IMR-90 (cell line): ENCODE results near the gene KRT1. TPM values are rescaled to one million over a fixed set of nuclear protein-coding genes. Genes with fewer than 3 reads are reported as not detected.

Experiments used
- ATAC-seq: fragments of 200-7000 bp; cut with Tn5 transposase; 2 replicates; pipeline ENCODE4 v1.9.1; 2020; ENCODE audit warnings: low read depth, mild to moderate bottlenecking, moderate library complexity
- BruUV-seq: library from RNA; stranded (reverse); fragments of 400-500 nt; replicated peaks from 2 replicates; lab custom pipeline; 2021; lab: Mats Ljungman, UMichigan
- CTCF ChIA-PET: fragments of 300-600 bp; formaldehyde crosslinking; extraction: SDS; loops from one replicate; lab custom pipeline; 2021; ENCODE audit warnings: antibody characterized with exemption; lab: Yijun Ruan, JAX
- POLR2A ChIA-PET: fragments of 300-600 bp; sonication (Branson Sonifier 250); formaldehyde crosslinking; loops from one replicate; lab custom pipeline; 2022; ENCODE audit warnings: antibody characterized with exemption; ENCODE audit not compliant: unreplicated experiment; lab: Charles Lee
- DNase-seq: peaks from one replicate; pipeline ENCODE4 v3.0.0; 2013
- H2AFZ ChIP-seq: replicated peaks from 2 replicates; pipeline ENCODE3; 2013; ENCODE audit warnings: low read length, mild to moderate bottlenecking; ENCODE audit not compliant: poor library complexity
- H2AK5ac ChIP-seq: 2 replicates; pipeline ENCODE4 v1.6.1; 2013; ENCODE audit warnings: low read depth, low read length, inconsistent platforms
- H2AK9ac ChIP-seq: replicated peaks from 2 replicates; pipeline ENCODE3; 2013; ENCODE audit warnings: mild to moderate bottlenecking, low read depth, low read length, moderate library complexity; ENCODE audit not compliant: poor library complexity
- H2BK120ac ChIP-seq: 2 replicates; pipeline ENCODE4 v1.6.1; 2013; ENCODE audit warnings: low read depth, low read length, inconsistent platforms
- H2BK15ac ChIP-seq: 3 replicates; pipeline ENCODE4 v1.6.1; 2013; ENCODE audit warnings: low read depth, low read length, inconsistent platforms
- H2BK20ac ChIP-seq: 2 replicates; pipeline ENCODE4 v1.6.1; 2013; ENCODE audit warnings: low read depth, mild to moderate bottlenecking, inconsistent platforms, low read length, moderate library complexity
- H2BK5ac ChIP-seq: 2 replicates; pipeline ENCODE4 v1.6.1; 2013; ENCODE audit warnings: mild to moderate bottlenecking, low read depth, low read length, inconsistent platforms; ENCODE audit not compliant: poor library complexity, severe bottlenecking
- H3K14ac ChIP-seq: replicated peaks from 2 replicates; pipeline ENCODE4 v1.6.1; 2013; ENCODE audit warnings: low read depth, low read length, inconsistent platforms
- H3K18ac ChIP-seq: 2 replicates; pipeline ENCODE4 v1.6.1; 2013; ENCODE audit warnings: low read depth, low read length, control low read depth
- H3K23ac ChIP-seq: 2 replicates; pipeline ENCODE4 v1.6.1; 2013; ENCODE audit warnings: low read depth, low read length, inconsistent platforms
- H3K27ac ChIP-seq: 2 replicates; pipeline ENCODE4 v1.5.1; 2013; ENCODE audit warnings: mild to moderate bottlenecking, control low read depth, low read length; ENCODE audit not compliant: insufficient read depth
- H3K27me3 ChIP-seq: 2 replicates; pipeline ENCODE4 v1.6.1; 2013; ENCODE audit warnings: low read length; ENCODE audit not compliant: control insufficient read depth, insufficient read depth
- H3K36me3 ChIP-seq: 2 replicates; pipeline ENCODE4 v1.6.1; 2013; ENCODE audit warnings: low read length, mixed read lengths; ENCODE audit not compliant: control insufficient read depth, insufficient read depth
- H3K4ac ChIP-seq: 2 replicates; pipeline ENCODE4 v1.6.1; 2013; ENCODE audit warnings: low read depth, low read length, inconsistent platforms
- H3K4me1 ChIP-seq: 2 replicates; pipeline ENCODE4 v1.6.1; 2013; ENCODE audit warnings: low read length, mixed read lengths; ENCODE audit not compliant: control insufficient read depth, insufficient read depth
- H3K4me2 ChIP-seq: 2 replicates; pipeline ENCODE4 v1.6.1; 2013; ENCODE audit warnings: low read depth, mild to moderate bottlenecking, control low read depth, low read length, moderate library complexity
- H3K4me3 ChIP-seq: 2 replicates; pipeline ENCODE4 v1.5.1; 2013; ENCODE audit warnings: low read depth, mild to moderate bottlenecking, control low read depth, low read length, moderate library complexity; ENCODE audit not compliant: insufficient read depth
- H3K56ac ChIP-seq: 2 replicates; pipeline ENCODE4 v1.6.1; 2013; ENCODE audit warnings: low read length, inconsistent platforms; ENCODE audit not compliant: insufficient read depth; ENCODE audit errors: extremely low read depth
- H3K79me1 ChIP-seq, 2 experiments: 2 replicates each; pipeline ENCODE4 v1.6.1; 2013; ENCODE audit warnings: low read length in 2 of 2, inconsistent platforms in 1 of 2, low read depth in 1 of 2
- H3K9ac ChIP-seq: 2 replicates; pipeline ENCODE4 v1.6.1; 2013; ENCODE audit warnings: low read depth, low read length, control low read depth
- H3K9me1 ChIP-seq: 2 replicates; pipeline ENCODE4 v1.6.1; 2013; ENCODE audit warnings: low read length, inconsistent platforms; ENCODE audit not compliant: insufficient read depth
- H3K9me3 ChIP-seq: 2 replicates; pipeline ENCODE4 v1.6.1; 2013; ENCODE audit warnings: low read length; ENCODE audit not compliant: control insufficient read depth, insufficient read depth
- H4K20me1 ChIP-seq: 2 replicates; pipeline ENCODE4 v1.6.1; 2013; ENCODE audit warnings: low read length, inconsistent platforms; ENCODE audit not compliant: insufficient read depth
- H4K5ac ChIP-seq: 2 replicates; pipeline ENCODE4 v1.6.1; 2013; ENCODE audit warnings: mild to moderate bottlenecking, low read depth, low read length, control low read depth
- H4K8ac ChIP-seq, 2 experiments: 2 replicates each; pipeline ENCODE4 v1.6.1; 2013; ENCODE audit warnings: low read depth in 2 of 2, low read length in 2 of 2, control low read depth in 1 of 2, inconsistent platforms in 1 of 2
- H4K91ac ChIP-seq: 2 replicates; pipeline ENCODE4 v1.6.1; 2013; ENCODE audit warnings: low read depth, low read length, inconsistent platforms; ENCODE audit not compliant: insufficient read depth
- BHLHE40 ChIP-seq: fragments of 150-350 bp; IDR thresholded peaks from 2 replicates; pipeline ENCODE4 v1.6.1; 2016; ENCODE audit warnings: mild to moderate bottlenecking, low read depth, low read length
- FOS ChIP-seq: fragments of 150-350 bp; IDR thresholded peaks from 2 replicates; pipeline ENCODE4 v1.6.1; 2016; ENCODE audit warnings: low read depth, low read length
- MAZ ChIP-seq: IDR thresholded peaks from 2 replicates; pipeline ENCODE4 v1.6.1; 2012; ENCODE audit warnings: low read depth, mild to moderate bottlenecking, low read length, improper control_type of control experiment, moderate library complexity, borderline replicate concordance
- MXI1 ChIP-seq: IDR thresholded peaks from 2 replicates; pipeline ENCODE4 v1.6.1; 2012; ENCODE audit warnings: low read depth, mild to moderate bottlenecking, low read length, moderate library complexity, borderline replicate concordance
- RAD21 ChIP-seq: IDR thresholded peaks from 2 replicates; pipeline ENCODE4 v1.6.1; 2012; ENCODE audit warnings: low read length, improper control_type of control experiment
- RCOR1 ChIP-seq: IDR thresholded peaks from 2 replicates; pipeline ENCODE4 v1.6.1; 2012; ENCODE audit warnings: mild to moderate bottlenecking, low read length, improper control_type of control experiment; ENCODE audit not compliant: insufficient replicate concordance
- SMC3 ChIP-seq: fragments of 150-350 bp; IDR thresholded peaks from 2 replicates; pipeline ENCODE4 v1.6.1; 2016; ENCODE audit warnings: low read depth, mild to moderate bottlenecking, antibody characterized with exemption, low read length, moderate library complexity
- WGBS, 2 experiments: methylation state at CpG; one replicate each; pipeline versions ENCODE4 v1.1.5 to v1.1.7; 2013; ENCODE audit warnings: missing lambda C conversion rate in 2 of 2; ENCODE audit not compliant: insufficient read length in 1 of 2; ENCODE audit errors: extremely low coverage in 2 of 2; 5-methylcytosine and 5-hydroxymethylcytosine counted together
- dilution Hi-C: fragments of 300-500 bp; cut with HindIII; formaldehyde crosslinking; loops from one replicate; pipeline ENCODE4 v1.14.3; 2018; ENCODE audit warnings: low sequenced_read_pairs; ENCODE audit not compliant: unreplicated experiment
- in situ Hi-C: fragments of 300-500 bp; cut with MboI; formaldehyde crosslinking; loops from 3 replicates; pipeline ENCODE4 v1.14.3; 2019; ENCODE audit warnings: low sequenced_read_pairs, inconsistent platforms, mixed read lengths
- intact Hi-C: fragments of 100-400 bp; cut with micrococcal nuclease; formaldehyde crosslinking; loops from 2 replicates; pipeline ENCODE4 v1.10.0; 2022
- polyA plus RNA-seq, 3 experiments: library from polyadenylated mRNA; depleted of rRNA; stranded (reverse); fragments of >200 nt; gene quantifications; 2 replicates each; pipeline ENCODE4 v1.2.3, GENCODE V29; 2012; ENCODE audit warnings: low replicate concordance in 1 of 3
- total RNA-seq: library from RNA; depleted of rRNA; stranded (reverse); fragments of >200 nt; gene quantifications from 2 replicates; pipeline ENCODE4 v1.2.3, GENCODE V29; 2012
- TF ChIP-seq, protein P1 (sequence below): fragments of 150-350 bp; IDR thresholded peaks from 2 replicates; pipeline ENCODE4 v1.6.1; 2016; ENCODE audit warnings: low read depth, mild to moderate bottlenecking, low read length, moderate library complexity, borderline replicate concordance
- TF ChIP-seq, protein P2 (sequence below): conservative IDR thresholded peaks from 2 replicates; pipeline ENCODE4 v1.5.1; 2012; ENCODE audit warnings: mild to moderate bottlenecking, low read depth, low read length, improper control_type of control experiment
- TF ChIP-seq, protein P3 (sequence below): fragments of 150-350 bp; IDR thresholded peaks from 2 replicates; pipeline ENCODE4 v1.6.1; 2017; ENCODE audit warnings: mild to moderate bottlenecking, antibody characterized with exemption, low read length, low read depth

Gene KRT1
- total and polyA plus RNA-seq, 2 of the 4 experiments (the other 2 are of a cell fraction): not detected

DNA sequence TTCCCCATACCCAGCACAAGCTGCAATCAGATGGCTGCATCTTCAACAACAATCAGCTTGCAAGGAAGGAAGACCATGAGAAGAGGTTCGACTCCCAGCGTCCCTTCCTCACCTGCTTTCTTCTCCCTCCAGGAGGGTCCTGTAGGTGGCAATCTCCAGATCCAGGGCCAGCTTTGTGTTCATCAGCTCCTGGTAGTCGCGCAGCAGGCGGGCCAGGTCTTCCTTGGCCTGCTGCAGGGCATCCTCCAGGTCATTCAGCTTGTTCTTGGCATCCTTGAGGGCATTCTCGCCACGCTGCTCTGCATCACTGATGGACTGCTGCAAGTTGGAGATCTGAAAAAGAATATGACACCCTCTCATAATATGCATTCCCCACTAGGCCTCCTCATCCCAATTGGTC is 4.0 kb downstream of the KRT1 start:
- Histone ChIP-seq H3K4ac (no peak overlapping the region), H2AFZ (no peak overlapping the region), H4K8ac (no peak overlapping the region), H3K79me1 (no peaks in the 10 kb centered on the region), H3K27me3 (peaks cover 22% of the 10 kb centered on the region), H3K9me3 (no peaks in the 10 kb centered on the region), H3K9me1 (no peaks in the 10 kb centered on the region), H4K20me1 (no peaks in the 10 kb centered on the region), H2BK120ac (no peak overlapping the region), H2BK20ac (no peak overlapping the region), H3K23ac (no peak overlapping the region), H2BK15ac (no peak overlapping the region), H4K5ac (no peak overlapping the region), H3K4me1 (no peaks in the 10 kb centered on the region), H2AK9ac (no peak overlapping the region), H3K56ac (no peak overlapping the region), H3K4me3 (no peak overlapping the region), H2AK5ac (no peak overlapping the region), H2BK5ac (no peak overlapping the region), H3K27ac (no peak overlapping the region), H3K14ac (no peak overlapping the region), H3K4me2 (no peak overlapping the region), H4K91ac (no peak overlapping the region), H3K9ac (no peak overlapping the region), H3K18ac (no peak overlapping the region), H3K36me3 (no peaks in the 10 kb centered on the region)
- DNase-seq: no peak
- in situ Hi-C loops: no loop called here
- intact Hi-C loops: no loop called here
- no CpG with 5 or more reads among the region's 7 CpGs for WGBS, 2 experiments
- dilution Hi-C loops: no loop called here
- BruUV-seq: no TSS peak
- TF ChIP-seq, protein P1, sequence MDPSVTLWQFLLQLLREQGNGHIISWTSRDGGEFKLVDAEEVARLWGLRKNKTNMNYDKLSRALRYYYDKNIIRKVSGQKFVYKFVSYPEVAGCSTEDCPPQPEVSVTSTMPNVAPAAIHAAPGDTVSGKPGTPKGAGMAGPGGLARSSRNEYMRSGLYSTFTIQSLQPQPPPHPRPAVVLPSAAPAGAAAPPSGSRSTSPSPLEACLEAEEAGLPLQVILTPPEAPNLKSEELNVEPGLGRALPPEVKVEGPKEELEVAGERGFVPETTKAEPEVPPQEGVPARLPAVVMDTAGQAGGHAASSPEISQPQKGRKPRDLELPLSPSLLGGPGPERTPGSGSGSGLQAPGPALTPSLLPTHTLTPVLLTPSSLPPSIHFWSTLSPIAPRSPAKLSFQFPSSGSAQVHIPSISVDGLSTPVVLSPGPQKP: no peak
- TF ChIP-seq RAD21 (no peak), FOS (no peak), BHLHE40 (no peak), RCOR1 (no peak), SMC3 (no peak), MXI1 (no peak), MAZ (no peak)
- TF ChIP-seq, protein P2, sequence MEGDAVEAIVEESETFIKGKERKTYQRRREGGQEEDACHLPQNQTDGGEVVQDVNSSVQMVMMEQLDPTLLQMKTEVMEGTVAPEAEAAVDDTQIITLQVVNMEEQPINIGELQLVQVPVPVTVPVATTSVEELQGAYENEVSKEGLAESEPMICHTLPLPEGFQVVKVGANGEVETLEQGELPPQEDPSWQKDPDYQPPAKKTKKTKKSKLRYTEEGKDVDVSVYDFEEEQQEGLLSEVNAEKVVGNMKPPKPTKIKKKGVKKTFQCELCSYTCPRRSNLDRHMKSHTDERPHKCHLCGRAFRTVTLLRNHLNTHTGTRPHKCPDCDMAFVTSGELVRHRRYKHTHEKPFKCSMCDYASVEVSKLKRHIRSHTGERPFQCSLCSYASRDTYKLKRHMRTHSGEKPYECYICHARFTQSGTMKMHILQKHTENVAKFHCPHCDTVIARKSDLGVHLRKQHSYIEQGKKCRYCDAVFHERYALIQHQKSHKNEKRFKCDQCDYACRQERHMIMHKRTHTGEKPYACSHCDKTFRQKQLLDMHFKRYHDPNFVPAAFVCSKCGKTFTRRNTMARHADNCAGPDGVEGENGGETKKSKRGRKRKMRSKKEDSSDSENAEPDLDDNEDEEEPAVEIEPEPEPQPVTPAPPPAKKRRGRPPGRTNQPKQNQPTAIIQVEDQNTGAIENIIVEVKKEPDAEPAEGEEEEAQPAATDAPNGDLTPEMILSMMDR: no peak
- TF ChIP-seq, protein P3, sequence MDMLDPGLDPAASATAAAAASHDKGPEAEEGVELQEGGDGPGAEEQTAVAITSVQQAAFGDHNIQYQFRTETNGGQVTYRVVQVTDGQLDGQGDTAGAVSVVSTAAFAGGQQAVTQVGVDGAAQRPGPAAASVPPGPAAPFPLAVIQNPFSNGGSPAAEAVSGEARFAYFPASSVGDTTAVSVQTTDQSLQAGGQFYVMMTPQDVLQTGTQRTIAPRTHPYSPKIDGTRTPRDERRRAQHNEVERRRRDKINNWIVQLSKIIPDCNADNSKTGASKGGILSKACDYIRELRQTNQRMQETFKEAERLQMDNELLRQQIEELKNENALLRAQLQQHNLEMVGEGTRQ: no peak
- POLR2A ChIA-PET: no interaction called here
- CTCF ChIA-PET: interaction anchor here (0.6 to 0.7 kb wide), 2 partner anchors 17 to 112 kb away, joined by 3 read pairs; no protein-coding TSS in a partner anchor
- ATAC-seq: no peak
